ENCODE results near the gene ACAA2.
"Not testable (repeated sequence)": the region's sequence is repeated elsewhere in the genome, so short reads cannot be mapped to it uniquely, and the experiment has no call there.

The ACAA2 gene

DNA sequence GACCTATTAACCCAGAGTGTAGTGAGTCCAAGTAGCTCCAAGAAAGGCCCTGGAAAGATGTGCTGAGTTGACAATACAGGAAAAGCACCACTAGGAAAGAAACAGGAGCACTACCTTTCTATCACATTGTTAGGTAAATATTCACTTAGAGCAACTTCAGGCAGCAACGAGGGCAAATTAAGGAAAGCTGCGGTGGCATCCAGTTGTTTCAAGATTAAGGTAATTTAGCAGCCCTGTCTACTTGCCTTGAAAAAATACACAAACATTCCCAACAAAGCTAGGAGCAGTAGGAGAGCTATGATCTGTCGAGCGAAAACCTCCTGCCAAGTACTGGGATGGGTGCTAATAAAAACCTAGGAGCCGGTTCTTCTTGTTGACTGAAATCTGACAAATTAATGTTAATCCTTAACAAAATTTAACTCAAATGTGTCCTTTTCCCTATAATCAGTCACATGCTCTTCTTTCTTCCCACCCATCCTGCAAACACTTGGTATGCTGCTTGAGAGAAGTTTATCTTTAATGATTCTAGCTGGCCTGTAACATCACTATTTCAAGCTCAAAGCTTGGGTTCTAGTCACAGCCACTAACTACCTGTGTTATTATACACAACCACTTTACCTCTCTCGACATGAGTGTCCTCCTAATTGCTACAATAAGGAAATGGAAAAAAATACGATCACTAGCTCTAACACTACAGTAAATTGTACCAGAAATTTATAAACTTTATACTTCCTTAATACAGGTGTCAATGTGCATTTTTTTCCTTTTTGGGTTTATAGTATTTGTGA, 2.0 kb downstream of the ACAA2 start:
- peaks cover 20% of the 10 kb centered on the region for H3K4me1 ChIP-seq (ENCODE audit: control insufficient read depth, insufficient read depth, low read length)
- H3K27me3 ChIP-seq (ENCODE audit: control insufficient read depth, insufficient read depth, low read length), result no peaks in the 10 kb centered on the region
- H3K9ac ChIP-seq (ENCODE audit: low read depth, low read length), result no peak overlapping the region
- H3K4me3 ChIP-seq (ENCODE audit: low read depth, low read length), result peak overlapping the region; percentile 84; the same call in 1 of the 2 replicates
- no peaks in the 10 kb centered on the region; the same call in 1 of the 2 replicates for H3K36me3 ChIP-seq (ENCODE audit: control insufficient read depth, insufficient read depth, low read length)
- peaks cover 10% of the 10 kb centered on the region for H3K9me3 ChIP-seq (ENCODE audit: control insufficient read depth, insufficient read depth, low read length)
- peak overlapping the region; percentile 61 for H3K27ac ChIP-seq (ENCODE audit: low read depth, low read length)

DNA sequence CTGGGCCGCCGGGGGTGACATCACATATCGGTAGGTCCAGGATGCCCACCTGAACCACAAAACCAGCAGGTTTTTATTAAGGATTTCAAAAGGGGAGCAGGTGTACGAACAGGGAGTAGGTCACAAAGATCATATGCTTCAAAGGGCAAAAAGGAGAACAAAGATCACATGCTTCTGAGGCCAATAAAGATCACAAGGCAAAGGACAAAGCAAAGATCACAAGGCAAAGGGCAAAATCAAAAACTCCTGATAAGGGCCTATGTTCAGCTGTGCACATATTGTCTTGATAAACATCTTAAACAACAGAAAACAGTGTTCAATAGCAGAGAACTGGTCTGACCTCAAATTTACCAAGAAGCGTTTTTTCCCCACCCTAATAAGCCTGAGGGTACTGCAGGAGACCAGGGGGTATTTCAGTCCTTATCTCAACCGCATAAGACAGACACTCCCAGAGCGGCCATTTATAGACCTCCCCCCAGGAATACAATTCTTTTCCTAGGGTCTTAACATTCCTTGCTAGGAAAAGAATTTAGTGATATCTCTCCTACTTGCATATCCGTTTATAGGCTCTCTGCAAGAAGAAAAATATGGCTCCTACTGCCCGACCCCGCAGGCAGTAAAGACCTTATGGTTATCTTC, 4.7 kb downstream of the ACAA2 start:
- not testable (repeated sequence) for H3K36me3 ChIP-seq (ENCODE audit: control insufficient read depth, insufficient read depth, low read length); H3K27me3 ChIP-seq (ENCODE audit: control insufficient read depth, insufficient read depth, low read length); H3K9me3 ChIP-seq (ENCODE audit: control insufficient read depth, insufficient read depth, low read length); H3K9ac ChIP-seq (ENCODE audit: low read depth, low read length); H3K4me3 ChIP-seq (ENCODE audit: low read depth, low read length); H3K27ac ChIP-seq (ENCODE audit: low read depth, low read length)
- H3K4me1 ChIP-seq (ENCODE audit: control insufficient read depth, insufficient read depth, low read length), result peaks cover 17% of the 10 kb centered on the region

DNA sequence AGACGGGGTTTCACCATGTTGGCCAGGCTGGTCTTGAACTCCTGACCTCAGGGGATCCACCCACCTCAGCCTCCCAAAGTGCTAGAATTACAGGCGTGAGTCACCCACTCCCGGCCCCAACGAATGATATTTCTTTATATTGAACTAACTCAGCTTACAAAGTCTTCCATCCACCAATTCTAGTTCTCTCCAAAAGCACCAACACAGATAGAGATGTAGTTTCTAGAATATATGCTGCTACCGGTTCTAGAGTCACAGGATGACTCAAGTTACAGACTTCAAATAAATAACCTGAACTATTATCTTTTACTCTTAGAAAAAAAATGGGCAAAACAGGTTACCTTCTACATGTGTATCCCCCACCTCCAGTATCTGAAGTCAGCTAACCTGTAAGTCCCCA, 9.2 kb downstream of the ACAA2 start:
- H3K9ac ChIP-seq (ENCODE audit: low read depth, low read length), result no peak overlapping the region
- H3K27me3 ChIP-seq (ENCODE audit: control insufficient read depth, insufficient read depth, low read length), result no peaks in the 10 kb centered on the region
- H3K36me3 ChIP-seq (ENCODE audit: control insufficient read depth, insufficient read depth, low read length), result peaks cover 23% of the 10 kb centered on the region

DNA sequence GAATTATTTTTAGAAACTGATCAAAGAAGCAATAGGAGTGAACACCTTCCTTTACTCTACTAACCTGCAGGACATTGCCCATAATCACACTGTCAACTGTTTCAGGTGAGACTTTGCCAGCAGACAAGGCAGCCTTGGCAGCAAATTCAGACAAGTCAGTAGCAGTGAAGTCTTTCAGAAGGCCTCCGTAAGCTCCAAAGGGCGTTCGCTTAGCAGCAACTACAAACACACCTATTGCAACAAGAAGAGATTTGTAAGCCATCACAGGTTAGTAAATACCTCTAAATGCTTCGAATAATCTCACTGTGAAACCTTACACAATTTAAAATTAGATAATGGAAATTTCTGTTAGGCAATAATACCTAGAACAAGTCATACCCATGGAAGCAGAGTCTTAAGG, 10.7 kb downstream of the ACAA2 start:
- H3K9me3 ChIP-seq (ENCODE audit: control insufficient read depth, insufficient read depth, low read length), result no peaks in the 10 kb centered on the region; the same call in 1 of the 2 replicates
- no peak overlapping the region for H3K4me3 ChIP-seq (ENCODE audit: low read depth, low read length)
- H3K9ac ChIP-seq (ENCODE audit: low read depth, low read length), result no peak overlapping the region
- H3K4me1 ChIP-seq (ENCODE audit: control insufficient read depth, insufficient read depth, low read length), result peaks cover 6% of the 10 kb centered on the region; the same call in 1 of the 2 replicates
- peaks cover 30% of the 10 kb centered on the region for H3K36me3 ChIP-seq (ENCODE audit: control insufficient read depth, insufficient read depth, low read length)
- no peak overlapping the region for H3K27ac ChIP-seq (ENCODE audit: low read depth, low read length)
- no peaks in the 10 kb centered on the region for H3K27me3 ChIP-seq (ENCODE audit: control insufficient read depth, insufficient read depth, low read length)

More for the DNA sequence above, 9.2 kb downstream of the ACAA2 start:
- Histone ChIP-seq H3K27ac (ENCODE audit: low read depth, low read length) (no peak overlapping the region), H3K4me1 (ENCODE audit: control insufficient read depth, insufficient read depth, low read length) (no peaks in the 10 kb centered on the region), H3K4me3 (ENCODE audit: low read depth, low read length) (no peak overlapping the region), H3K9me3 (ENCODE audit: control insufficient read depth, insufficient read depth, low read length) (no peaks in the 10 kb centered on the region; the same call in 1 of the 2 replicates)

DNA sequence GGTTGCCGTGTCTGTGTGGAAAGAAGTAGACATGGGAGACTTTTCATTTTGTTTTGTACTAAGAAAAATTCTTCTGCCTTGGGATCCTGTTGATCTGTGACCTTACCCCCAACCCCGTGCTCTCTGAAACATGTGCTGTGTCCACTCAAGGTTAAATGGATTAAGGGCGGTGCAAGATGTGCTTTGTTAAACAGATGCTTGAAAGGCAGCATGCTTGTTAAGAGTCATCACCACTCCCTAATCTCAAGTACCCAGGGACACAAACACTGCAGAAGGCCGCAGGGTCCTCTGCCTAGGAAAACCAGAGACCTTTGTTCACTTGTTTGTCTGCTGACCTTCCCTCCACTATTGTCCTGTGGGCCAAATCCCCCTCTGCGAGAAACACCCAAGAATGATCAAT, 12.8 kb downstream of the ACAA2 start:
- H3K9ac ChIP-seq (ENCODE audit: low read depth, low read length); H3K9me3 ChIP-seq (ENCODE audit: control insufficient read depth, insufficient read depth, low read length); H3K4me3 ChIP-seq (ENCODE audit: low read depth, low read length); H3K27ac ChIP-seq (ENCODE audit: low read depth, low read length); H3K27me3 ChIP-seq (ENCODE audit: control insufficient read depth, insufficient read depth, low read length); H3K4me1 ChIP-seq (ENCODE audit: control insufficient read depth, insufficient read depth, low read length): not testable (repeated sequence)
- peaks cover 51% of the 10 kb centered on the region for H3K36me3 ChIP-seq (ENCODE audit: control insufficient read depth, insufficient read depth, low read length)

DNA sequence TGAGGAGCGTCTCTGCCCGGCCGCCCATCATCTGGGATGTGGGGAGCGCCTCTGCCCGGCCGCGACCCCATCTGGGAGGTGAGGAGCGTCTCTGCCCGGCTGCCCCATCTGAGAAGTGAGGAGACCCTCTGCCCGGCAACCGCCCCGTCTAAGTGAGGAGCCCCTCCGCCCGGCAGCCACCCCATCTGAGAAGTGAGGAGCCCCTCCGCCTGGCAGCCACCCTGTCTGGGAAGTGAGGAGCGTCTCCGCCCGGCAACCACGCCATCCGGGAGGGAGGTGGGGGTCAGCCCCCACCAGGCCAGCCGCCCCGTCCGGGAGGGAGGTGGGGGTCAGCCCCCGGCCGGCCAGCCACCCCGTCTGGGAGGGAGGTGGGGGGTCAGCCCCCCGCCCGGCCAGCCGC, 13.5 kb downstream of the ACAA2 start:
- H3K4me1 ChIP-seq (ENCODE audit: control insufficient read depth, insufficient read depth, low read length); H3K9ac ChIP-seq (ENCODE audit: low read depth, low read length); H3K27ac ChIP-seq (ENCODE audit: low read depth, low read length); H3K9me3 ChIP-seq (ENCODE audit: control insufficient read depth, insufficient read depth, low read length); H3K4me3 ChIP-seq (ENCODE audit: low read depth, low read length); H3K27me3 ChIP-seq (ENCODE audit: control insufficient read depth, insufficient read depth, low read length): not testable (repeated sequence)
- H3K36me3 ChIP-seq (ENCODE audit: control insufficient read depth, insufficient read depth, low read length), result peaks cover 58% of the 10 kb centered on the region

DNA sequence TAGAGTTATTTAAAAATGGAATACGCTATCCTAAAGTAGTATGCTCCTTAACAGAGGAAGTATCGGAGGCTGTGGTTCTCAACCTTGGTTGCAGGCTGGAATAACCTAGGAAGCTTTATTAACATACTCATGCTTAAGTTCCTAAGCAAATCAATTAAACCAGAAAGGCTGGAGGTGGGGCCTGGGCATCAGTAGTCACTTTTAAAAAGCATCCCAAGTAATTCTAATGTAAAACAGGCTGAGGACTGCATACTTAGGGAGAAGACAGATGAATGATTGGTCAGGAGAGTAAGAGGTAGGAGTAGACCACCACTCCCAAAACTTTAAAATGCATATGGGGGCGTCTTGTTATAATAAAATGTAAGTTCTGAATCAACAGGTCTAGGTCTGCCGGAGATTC, 15.3 kb downstream of the ACAA2 start:
- peaks cover 7% of the 10 kb centered on the region; the same call in 1 of the 2 replicates for H3K4me1 ChIP-seq (ENCODE audit: control insufficient read depth, insufficient read depth, low read length)
- no peaks in the 10 kb centered on the region; the same call in 1 of the 2 replicates for H3K9me3 ChIP-seq (ENCODE audit: control insufficient read depth, insufficient read depth, low read length)
- no peaks in the 10 kb centered on the region for H3K27me3 ChIP-seq (ENCODE audit: control insufficient read depth, insufficient read depth, low read length)
- no peak overlapping the region for H3K4me3 ChIP-seq (ENCODE audit: low read depth, low read length)
- H3K36me3 ChIP-seq (ENCODE audit: control insufficient read depth, insufficient read depth, low read length), result peaks cover 76% of the 10 kb centered on the region
- H3K27ac ChIP-seq (ENCODE audit: low read depth, low read length), result no peak overlapping the region
- no peak overlapping the region for H3K9ac ChIP-seq (ENCODE audit: low read depth, low read length)

DNA sequence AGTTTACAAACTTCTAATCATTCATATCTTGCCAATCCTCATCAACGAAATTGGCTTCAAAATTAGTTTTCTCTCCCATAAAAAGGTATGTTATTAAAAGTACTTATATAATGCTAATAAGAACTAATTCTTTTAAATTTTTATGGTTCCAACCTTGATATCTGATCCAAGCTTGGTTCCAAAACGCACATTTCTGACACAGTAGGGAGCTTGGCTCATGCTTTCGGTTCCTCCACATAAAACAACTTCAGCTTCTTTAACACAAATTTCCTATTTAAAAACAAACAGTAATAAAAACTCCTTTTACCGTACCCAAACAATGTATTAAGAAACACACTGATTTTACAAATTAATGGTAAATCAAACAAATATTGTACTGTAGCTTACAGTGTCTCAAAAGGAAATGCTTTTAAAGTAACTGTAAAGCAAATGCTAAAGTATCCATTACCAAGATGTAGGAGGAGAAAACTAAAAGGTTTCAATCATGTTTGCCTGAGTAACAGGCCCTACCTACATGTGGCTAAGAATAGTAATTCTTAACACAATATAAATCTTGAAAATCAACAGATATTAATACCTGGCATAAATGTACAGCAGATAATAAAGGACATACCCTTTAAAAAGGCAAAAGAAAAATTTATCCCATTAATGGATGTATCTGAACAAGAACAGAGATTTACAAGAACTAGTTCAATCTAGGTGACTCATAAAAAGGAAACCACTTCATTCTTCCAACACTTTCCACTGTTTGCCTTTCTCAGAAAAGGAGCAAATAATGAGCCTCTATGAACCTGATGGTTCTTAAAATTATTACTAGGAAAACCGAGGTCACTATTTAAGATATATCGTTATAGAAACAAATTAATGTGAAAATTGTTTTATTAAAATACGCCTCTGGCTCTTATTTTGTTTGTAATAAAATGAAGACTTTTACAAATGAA, 17.5 kb downstream of the ACAA2 start:
- Histone ChIP-seq H3K9ac (ENCODE audit: low read depth, low read length) (no peak overlapping the region), H3K27ac (ENCODE audit: low read depth, low read length) (no peak overlapping the region), H3K4me1 (ENCODE audit: control insufficient read depth, insufficient read depth, low read length) (peaks cover 7% of the 10 kb centered on the region; the same call in 1 of the 2 replicates), H3K36me3 (ENCODE audit: control insufficient read depth, insufficient read depth, low read length) (peaks cover 78% of the 10 kb centered on the region), H3K9me3 (ENCODE audit: control insufficient read depth, insufficient read depth, low read length) (no peaks in the 10 kb centered on the region), H3K4me3 (ENCODE audit: low read depth, low read length) (no peak overlapping the region), H3K27me3 (ENCODE audit: control insufficient read depth, insufficient read depth, low read length) (no peaks in the 10 kb centered on the region)

DNA sequence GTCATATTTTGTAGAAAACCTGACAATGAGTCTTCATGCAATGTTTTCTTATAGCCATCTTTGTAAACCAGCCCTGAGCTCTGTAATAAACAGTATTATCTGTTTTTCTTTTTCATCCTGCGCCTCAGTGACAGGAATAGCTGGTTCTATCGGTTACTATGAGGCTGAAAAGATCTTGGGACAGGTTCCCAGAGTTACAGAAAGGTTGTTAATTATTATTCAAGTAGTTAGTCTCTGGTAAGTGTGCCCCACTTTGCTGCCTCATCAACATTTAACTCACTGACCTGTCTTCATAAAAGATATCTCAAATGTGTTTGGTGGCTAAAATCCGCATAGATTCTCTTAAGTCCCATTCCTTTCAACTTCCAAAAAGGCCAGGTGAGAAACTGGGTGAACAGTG, 18.6 kb downstream of the ACAA2 start:
- Histone ChIP-seq H3K36me3 (ENCODE audit: control insufficient read depth, insufficient read depth, low read length) (peaks cover 86% of the 10 kb centered on the region), H3K4me3 (ENCODE audit: low read depth, low read length) (no peak overlapping the region), H3K9ac (ENCODE audit: low read depth, low read length) (no peak overlapping the region), H3K27ac (ENCODE audit: low read depth, low read length) (no peak overlapping the region), H3K27me3 (ENCODE audit: control insufficient read depth, insufficient read depth, low read length) (no peaks in the 10 kb centered on the region), H3K4me1 (ENCODE audit: control insufficient read depth, insufficient read depth, low read length) (peaks cover 7% of the 10 kb centered on the region; the same call in 1 of the 2 replicates), H3K9me3 (ENCODE audit: control insufficient read depth, insufficient read depth, low read length) (no peaks in the 10 kb centered on the region)

DNA sequence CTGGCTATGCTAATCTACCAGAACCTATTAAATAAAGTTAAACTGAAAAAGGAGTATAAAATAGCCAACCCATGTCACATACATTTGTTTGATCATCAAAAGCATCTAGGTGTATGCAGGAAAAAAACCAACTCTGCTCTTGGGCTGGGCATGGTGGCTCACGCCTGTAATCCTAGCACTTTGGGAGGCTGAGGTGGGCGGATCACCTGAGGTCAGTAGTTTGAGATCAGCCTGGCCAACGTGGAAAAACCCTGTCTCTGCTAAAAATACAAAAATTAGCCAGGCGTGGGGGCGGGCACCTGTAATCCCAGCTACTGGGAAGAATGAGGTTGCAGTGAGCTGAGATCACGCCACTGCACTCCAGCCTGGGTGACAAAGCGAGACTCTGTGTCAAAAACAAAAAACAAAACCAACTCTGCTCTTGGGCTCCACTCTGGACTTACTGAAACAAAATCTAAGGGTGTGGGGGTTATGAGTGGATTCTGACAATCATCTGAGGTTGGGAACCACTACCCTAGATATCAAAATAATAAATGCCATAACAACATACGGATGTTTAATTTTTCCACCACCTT, 23.7 kb downstream of the ACAA2 start:
- H3K9ac ChIP-seq (ENCODE audit: low read depth, low read length); H3K4me1 ChIP-seq (ENCODE audit: control insufficient read depth, insufficient read depth, low read length); H3K9me3 ChIP-seq (ENCODE audit: control insufficient read depth, insufficient read depth, low read length); H3K4me3 ChIP-seq (ENCODE audit: low read depth, low read length); H3K27ac ChIP-seq (ENCODE audit: low read depth, low read length); H3K27me3 ChIP-seq (ENCODE audit: control insufficient read depth, insufficient read depth, low read length): not testable (repeated sequence)
- peaks cover 100% of the 10 kb centered on the region for H3K36me3 ChIP-seq (ENCODE audit: control insufficient read depth, insufficient read depth, low read length)
